Thymus (tissue), 11 donors: ENCODE data around the gene GOLGA6A. TPM values are rescaled to one million over a fixed set of nuclear protein-coding genes. Genes with fewer than 3 reads are reported as not detected.
"Not testable (repeated sequence)": the region's sequence is repeated elsewhere in the genome, so short reads cannot be mapped to it uniquely, and the experiment has no call there.

ENCODE experiments used
- DNase-seq, 9 donors: peaks; one replicate each; pipeline ENCODE4 v3.0.0-alpha.2; 2013; ENCODE audit warnings: low spot score in 9 of 9, low read depth in 6 of 9, missing footprints in 1 of 9
- H3K27ac ChIP-seq, 2 donors: one replicate each; pipeline ENCODE4 v1.5.1; 2013; ENCODE audit warnings: control low read depth in 1 of 2, low read depth in 1 of 2, low read length in 1 of 2, mild to moderate bottlenecking in 1 of 2, moderate library complexity in 1 of 2
- H3K27me3 ChIP-seq, 2 donors: one replicate each; pipeline ENCODE4 v1.5.1; 2013; ENCODE audit warnings: low read length in 1 of 2; ENCODE audit not compliant: control insufficient read depth in 2 of 2, insufficient read depth in 1 of 2
- H3K36me3 ChIP-seq, 2 donors: one replicate each; pipeline ENCODE4 v1.5.1; 2013; ENCODE audit warnings: low read length in 1 of 2, mild to moderate bottlenecking in 1 of 2, moderate library complexity in 1 of 2; ENCODE audit not compliant: control insufficient read depth in 2 of 2, insufficient read depth in 2 of 2
- H3K4me1 ChIP-seq, 2 donors: one replicate each; pipeline ENCODE4 v1.5.1; 2013; ENCODE audit warnings: low read length in 2 of 2; ENCODE audit not compliant: control insufficient read depth in 2 of 2, insufficient read depth in 2 of 2
- H3K4me3 ChIP-seq, 2 donors: one replicate each; pipeline ENCODE4 v1.5.1; 2013; ENCODE audit warnings: low read length in 2 of 2, control low read depth in 1 of 2, mild to moderate bottlenecking in 1 of 2
- H3K9me3 ChIP-seq, 2 donors: one replicate each; pipeline ENCODE4 v1.5.1; 2013; ENCODE audit warnings: low read length in 1 of 2, mild to moderate bottlenecking in 1 of 2; ENCODE audit not compliant: control insufficient read depth in 2 of 2, insufficient read depth in 1 of 2
- WGBS: extraction: QIAGEN DNeasy Blood & Tissue Kit; methylation state at CpG from one replicate; pipeline ENCODE4 v1.1.7; 2013; 5-methylcytosine and 5-hydroxymethylcytosine counted together
- polyA plus RNA-seq: library from polyadenylated mRNA; stranded (reverse); fragments of 200-250 nt; gene quantifications from one replicate; pipeline ENCODE4 v1.2.3, GENCODE V29; 2013
- total RNA-seq: library from RNA; stranded (reverse); fragments of 120-200 nt; gene quantifications from one replicate; pipeline ENCODE4 v1.2.4, GENCODE V29; 2013
- donor health status: healthy.

Gene GOLGA6A
- total and polyA plus RNA-seq, 2 donors: 0.09 TPM

DNA sequence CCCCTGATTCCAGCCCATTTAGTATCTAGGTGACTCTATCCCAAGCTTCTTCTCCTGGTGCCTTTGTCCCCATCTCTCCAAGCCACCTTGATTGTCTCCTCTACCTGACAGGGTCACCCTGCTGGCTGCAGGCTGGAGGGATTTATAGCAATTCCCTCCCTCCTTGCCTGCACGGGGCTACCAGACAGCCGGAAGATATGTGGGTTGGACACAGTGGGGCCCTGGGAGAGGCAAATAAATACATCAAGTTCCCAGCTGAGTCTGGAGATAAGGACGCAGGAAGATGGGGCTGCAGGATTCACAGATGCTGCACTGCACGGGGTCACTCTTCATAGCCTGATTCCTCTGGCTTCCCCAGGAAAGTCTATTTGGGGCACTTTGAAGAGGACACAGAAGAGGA, 38.7 kb upstream of the GOLGA6A start:
- Histone ChIP-seq H3K4me3 (no peak overlapping the region), H3K36me3 (no peaks in the 10 kb centered on the region), H3K27ac (no peak overlapping the region), H3K27me3 (peaks cover 0 to 6% of the 10 kb centered on the region in 2 donors), H3K4me1 (peaks cover 0 to 16% of the 10 kb centered on the region in 2 donors), H3K9me3 (no peaks in the 10 kb centered on the region)
- WGBS: 60% methylated on average over 4 of the region's 4 CpGs
- DNase-seq: no peak

DNA sequence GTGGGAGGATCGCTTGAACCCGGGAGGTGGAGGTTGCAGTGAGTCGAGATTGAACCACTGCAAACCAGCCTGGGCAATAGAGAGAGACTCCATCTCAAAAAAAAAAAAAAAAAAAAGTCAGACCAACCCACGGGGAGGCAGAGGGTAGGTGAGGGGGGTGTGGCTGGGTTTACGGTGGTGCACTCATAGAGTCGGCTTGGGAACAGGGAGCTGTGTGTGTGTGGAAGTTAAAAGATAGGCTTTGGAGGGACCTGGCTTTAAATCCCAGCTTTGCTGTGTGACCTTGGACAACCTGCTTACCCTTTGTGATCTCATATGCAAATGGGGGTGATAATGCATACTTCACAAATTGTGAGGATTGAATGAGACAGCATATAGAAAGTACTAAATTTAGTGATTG, 38.1 kb upstream of the GOLGA6A start:
- H3K36me3 ChIP-seq: no peaks in the 10 kb centered on the region
- H3K4me1 ChIP-seq: peaks cover 0 to 16% of the 10 kb centered on the region in 2 donors
- DNase-seq: no peak
- no peak overlapping the region for H3K4me3 ChIP-seq
- H3K27me3 ChIP-seq: peaks cover 0 to 4% of the 10 kb centered on the region in 2 donors
- no peak overlapping the region for H3K27ac ChIP-seq
- WGBS: 94% methylated on average over 6 of the region's 6 CpGs
- H3K9me3 ChIP-seq: no peaks in the 10 kb centered on the region

- no peak overlapping the region for H3K4me3 ChIP-seq
- no peaks in the 10 kb centered on the region for H3K36me3 ChIP-seq
- H3K4me1 ChIP-seq: no peaks in the 10 kb centered on the region
- DNase-seq: no peak
- no peaks in the 10 kb centered on the region for H3K27me3 ChIP-seq
- no peak overlapping the region for H3K27ac ChIP-seq
- no peaks in the 10 kb centered on the region for H3K9me3 ChIP-seq
- 92% methylated on average over 7 of the region's 7 CpGs for WGBS
Observed at GRCh38 chr15:74109713-74110112, 27.4 kb upstream of the GOLGA6A start.

GRCh38 chr15:74108611-74109010, 26.3 kb upstream of the GOLGA6A start:
- H3K4me1 ChIP-seq, H3K9me3 ChIP-seq, H3K4me3 ChIP-seq, H3K36me3 ChIP-seq, DNase-seq, H3K27ac ChIP-seq, H3K27me3 ChIP-seq: not testable (repeated sequence)
- WGBS: 95% methylated on average over 6 of the region's 6 CpGs

DNA sequence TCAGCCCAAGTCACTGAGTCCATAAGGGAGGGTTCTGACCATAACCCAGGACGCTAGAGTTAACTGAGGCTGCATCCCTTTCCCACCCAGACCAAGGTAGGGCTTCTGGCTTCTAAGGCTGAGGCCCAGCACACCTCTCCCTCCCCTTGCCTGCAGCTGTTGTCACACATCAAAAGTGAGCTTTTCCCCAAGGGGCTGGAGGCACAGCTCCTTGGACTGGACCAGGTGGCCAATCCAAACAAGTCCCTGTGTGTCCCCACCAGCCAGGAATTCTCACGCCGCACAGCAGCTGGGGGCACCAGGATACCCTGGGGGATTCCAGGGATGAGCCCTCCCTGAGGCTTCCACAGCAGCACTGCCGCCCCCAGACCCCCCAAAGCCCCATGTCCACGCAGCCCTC, 25.8 kb upstream of the GOLGA6A start:
- DNase-seq: no peak
- 96% methylated on average over 5 of the region's 5 CpGs for WGBS
- Histone ChIP-seq H3K27ac (no peak overlapping the region), H3K36me3 (no peaks in the 10 kb centered on the region), H3K4me3 (no peak overlapping the region), H3K4me1 (no peaks in the 10 kb centered on the region), H3K9me3 (no peaks in the 10 kb centered on the region), H3K27me3 (no peaks in the 10 kb centered on the region)

DNA sequence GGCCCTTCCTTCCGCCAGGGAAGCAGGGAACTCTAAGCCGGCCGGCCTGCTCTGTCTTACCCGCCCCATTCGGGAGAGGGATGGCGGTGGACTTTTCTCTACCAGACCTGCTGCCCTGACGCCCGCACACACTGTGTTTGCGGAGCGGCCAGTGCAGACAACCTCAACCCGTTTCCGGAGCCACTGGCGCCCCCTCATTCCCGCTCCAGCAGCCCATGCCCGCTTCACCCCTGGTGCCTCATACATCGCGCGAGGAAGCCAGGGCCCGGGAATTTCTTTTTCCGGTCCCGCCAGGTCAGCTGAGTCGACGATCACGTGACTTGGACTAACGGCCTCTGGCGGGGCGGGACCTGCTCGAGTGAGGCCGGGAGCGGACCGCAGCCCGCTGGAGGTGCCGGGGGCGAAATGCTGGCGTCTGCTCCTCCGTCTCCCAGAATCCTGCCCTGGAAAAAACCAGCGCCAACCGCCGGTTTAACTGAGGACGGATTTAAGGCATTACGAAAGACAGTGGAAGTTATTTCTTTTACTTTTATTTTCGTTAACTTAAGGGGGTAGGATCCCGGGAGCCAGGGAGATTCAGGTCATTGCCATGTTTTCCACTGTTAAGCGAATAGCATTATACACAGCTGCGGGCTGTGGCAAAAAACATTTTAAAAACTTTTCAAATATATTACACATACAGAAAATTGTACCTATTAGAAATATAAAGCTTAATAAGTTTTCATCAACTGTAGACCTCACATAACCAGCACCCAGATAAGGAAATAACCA, 17.8 kb upstream of the GOLGA6A start:
- DNase-seq: peak in 8 of 9 donors; percentile 19 to 82 (median 56)
- H3K9me3 ChIP-seq, H3K36me3 ChIP-seq, H3K27ac ChIP-seq, H3K4me1 ChIP-seq, H3K27me3 ChIP-seq: not testable (repeated sequence)
- peak overlapping the region; percentile 39 to 44 for H3K4me3 ChIP-seq
- WGBS: 10% methylated on average over 34 of the region's 45 CpGs

DNA sequence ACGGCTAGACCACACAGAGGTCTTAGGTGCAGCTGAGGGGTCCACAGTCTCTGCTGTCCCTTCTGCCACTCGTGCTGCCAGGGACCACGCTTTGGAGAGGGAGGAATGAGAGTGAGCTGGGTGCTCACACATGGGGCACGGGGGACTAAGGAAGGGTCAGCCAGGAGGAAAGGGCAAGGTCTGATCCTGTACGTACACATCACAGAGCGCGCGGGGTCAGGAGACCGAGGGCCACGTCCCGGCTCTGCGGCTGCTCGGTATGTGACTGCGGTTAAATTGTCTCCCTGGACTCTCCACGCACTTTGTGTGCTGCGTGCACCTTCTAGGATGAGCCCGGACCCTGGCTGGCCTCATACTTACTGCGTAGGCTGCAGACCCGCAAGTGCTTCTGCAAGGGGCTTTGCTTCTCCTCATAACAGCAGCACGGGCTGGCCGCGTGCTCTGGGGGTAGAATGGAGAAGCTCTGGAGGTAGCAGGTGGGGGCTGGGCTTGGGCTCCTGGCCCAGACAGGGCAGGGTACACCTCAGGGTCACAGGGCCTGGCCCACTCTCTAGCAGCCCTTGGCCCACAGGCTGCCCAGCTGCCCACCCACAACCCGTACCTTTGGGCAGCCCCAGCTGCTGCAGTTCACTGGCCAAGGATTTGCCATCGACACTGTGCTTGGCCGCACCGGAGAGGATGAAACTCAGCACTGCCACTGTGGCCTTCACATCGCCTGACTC, 14.6 kb upstream of the GOLGA6A start:
- no CpG with 5 or more reads among the region's 27 CpGs for WGBS
- DNase-seq, H3K27ac ChIP-seq, H3K4me1 ChIP-seq, H3K9me3 ChIP-seq, H3K27me3 ChIP-seq, H3K4me3 ChIP-seq, H3K36me3 ChIP-seq: not testable (repeated sequence)

GRCh38 chr15:74095610-74096009, 13.3 kb upstream of the GOLGA6A start:
- H3K27ac ChIP-seq, H3K4me3 ChIP-seq, H3K27me3 ChIP-seq, DNase-seq, H3K36me3 ChIP-seq, H3K9me3 ChIP-seq, H3K4me1 ChIP-seq: not testable (repeated sequence)
- 95% methylated on average over 8 of the region's 10 CpGs for WGBS

DNA sequence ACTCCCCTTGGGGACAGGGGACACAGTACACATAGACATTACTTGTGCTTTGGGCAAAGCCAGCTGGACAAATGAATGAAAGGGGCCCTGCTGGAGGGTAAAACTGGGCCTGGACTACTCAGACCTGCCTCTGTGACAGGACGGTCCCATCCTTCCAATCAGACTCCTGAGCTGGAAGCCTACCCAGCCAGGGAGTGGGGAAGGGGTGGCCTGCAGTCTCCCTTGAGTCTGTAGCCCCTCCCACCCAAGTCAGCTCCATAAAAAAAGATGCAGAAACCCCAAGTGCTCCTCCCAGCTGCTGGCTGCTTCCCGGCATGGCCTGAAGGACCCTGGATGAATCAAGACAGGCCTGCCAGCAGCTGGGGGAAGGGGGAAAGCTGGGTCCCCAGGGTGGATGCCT, 12.2 kb upstream of the GOLGA6A start:
- H3K4me3 ChIP-seq, H3K27me3 ChIP-seq, H3K9me3 ChIP-seq, H3K36me3 ChIP-seq, H3K4me1 ChIP-seq, H3K27ac ChIP-seq, DNase-seq: not testable (repeated sequence)
- WGBS: no CpG with 5 or more reads among the region's 2 CpGs
